GM18909 (cell line): ENCODE results near the gene PCED1B.

ENCODE experiments used
- ATAC-seq: cut with Tn5 transposase; IDR thresholded peaks from one replicate; pipeline ENCODE4 v1.9.1; 2021; ENCODE audit warnings: mild to moderate bottlenecking; ENCODE audit not compliant: unreplicated experiment, poor library complexity

PCED1B gene

GRCh38 chr12:47223031-47223847, 143.8 kb downstream of the PCED1B start:
- no peak for ATAC-seq

DNA sequence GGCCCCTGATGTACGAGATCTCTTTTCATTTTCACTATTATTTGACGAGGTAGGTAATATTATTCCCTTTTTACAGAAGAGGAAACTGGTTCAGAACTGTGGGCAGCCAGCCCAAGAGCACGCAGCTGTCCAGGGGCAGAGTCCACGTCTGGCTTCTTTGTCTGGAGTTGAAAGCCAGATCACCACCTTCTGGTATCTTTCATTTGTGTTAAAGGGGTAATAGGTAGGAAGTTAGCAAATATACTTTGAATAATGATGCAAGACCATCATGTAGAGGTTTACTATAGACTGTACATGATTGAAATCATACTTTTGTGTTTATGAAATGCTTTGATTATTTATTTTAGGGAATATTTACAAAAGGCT, 144.4 kb downstream of the PCED1B start:
- ATAC-seq, result no peak

DNA sequence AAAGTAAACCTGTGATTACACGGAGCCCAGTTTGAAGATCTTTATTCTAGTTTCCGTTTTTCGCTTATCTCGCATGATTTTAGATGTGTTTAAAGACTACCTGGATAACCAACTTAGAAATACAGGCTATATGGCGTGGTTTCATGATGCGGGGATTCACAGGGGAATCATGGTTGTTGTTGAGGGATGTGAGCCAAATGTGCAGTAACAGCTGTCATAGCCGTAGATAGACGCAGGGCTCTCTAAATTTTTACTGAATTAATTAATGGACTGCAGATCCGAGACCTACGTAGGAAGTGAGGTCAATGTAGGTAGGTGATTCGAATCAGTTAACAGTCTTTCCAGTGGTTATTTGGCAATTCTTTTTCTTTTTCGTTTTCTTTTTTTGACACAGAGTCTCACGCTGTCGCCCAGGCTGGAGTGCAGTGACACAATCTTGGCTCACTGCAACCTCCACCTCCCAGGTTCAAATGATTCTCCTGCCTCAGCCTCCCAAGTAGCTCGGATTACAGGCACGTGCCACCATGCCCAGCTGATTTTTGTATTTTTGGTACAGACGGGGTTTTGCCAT, 145.2 kb downstream of the PCED1B start:
- ATAC-seq, result no peak

DNA sequence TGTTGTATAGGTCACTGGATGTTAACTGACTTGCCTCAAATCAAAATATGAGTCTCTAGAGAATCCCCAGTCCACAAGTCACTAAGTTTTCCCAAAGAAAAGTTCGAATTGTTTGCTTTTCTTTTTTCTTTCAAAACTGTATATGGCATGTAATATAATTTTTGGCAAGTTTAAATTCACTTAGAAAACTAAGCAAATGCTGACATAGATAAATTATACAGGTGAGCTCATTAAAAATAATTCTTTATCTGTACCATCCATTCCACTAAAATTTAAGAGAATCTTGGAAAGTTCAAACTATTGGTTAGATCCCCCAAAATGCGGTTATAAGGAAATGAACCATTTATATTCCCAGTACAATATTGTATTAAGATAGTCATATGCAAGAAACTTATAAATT, 145.9 kb downstream of the PCED1B start:
- no peak for ATAC-seq

GRCh38 chr12:47226199-47226598, 146.8 kb downstream of the PCED1B start:
- no peak for ATAC-seq

DNA sequence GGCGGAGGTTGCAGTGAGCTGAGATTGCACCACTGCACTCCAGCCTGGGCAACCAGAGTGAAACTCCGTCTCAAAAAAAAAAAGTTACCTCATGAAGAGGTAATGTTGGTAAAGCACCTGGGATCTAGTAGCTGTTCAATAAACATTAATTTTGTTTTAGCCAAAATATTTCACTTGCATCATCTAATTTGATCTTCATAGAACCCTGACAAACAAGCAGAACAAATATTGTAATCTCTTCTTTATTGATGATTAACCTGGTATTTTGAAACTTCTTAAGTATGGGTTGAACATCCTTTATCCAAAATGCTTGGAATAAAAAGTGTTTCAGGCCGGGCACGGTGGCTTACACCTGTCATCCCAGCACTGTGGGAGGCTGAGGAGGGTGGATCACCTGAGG, 149.4 kb downstream of the PCED1B start:
- ATAC-seq, result no peak

GRCh38 chr12:47231456-47231855, 152.0 kb downstream of the PCED1B start:
- ATAC-seq, result no peak

DNA sequence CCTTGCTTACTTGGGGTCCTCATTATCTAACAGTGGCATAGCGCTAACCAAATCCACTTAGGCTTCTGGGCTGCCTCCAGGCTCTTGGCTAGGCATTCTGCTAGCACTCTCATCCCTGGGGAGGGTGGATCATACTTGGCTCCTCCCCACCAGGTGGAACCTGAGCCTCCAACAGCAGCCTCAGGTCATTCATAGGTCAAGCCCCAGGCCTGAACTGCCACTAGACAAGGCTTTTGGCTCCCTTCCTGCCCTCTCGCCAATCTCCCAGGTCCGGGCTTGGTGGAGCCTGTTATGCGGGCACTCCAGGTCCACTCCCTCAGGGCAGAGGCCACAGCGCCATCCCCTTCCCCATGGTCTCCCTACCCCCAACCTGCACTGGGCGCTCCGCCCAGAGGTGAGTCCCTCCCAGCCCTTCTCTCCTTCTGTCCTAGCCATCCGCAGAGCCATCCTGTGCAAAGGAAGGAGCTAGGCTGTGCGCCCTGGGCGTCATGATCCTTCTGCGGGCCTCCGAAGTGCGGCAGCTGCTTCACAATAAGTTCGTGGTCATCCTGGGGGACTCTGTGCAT, 155.2 kb downstream of the PCED1B start:
- no peak for ATAC-seq

DNA sequence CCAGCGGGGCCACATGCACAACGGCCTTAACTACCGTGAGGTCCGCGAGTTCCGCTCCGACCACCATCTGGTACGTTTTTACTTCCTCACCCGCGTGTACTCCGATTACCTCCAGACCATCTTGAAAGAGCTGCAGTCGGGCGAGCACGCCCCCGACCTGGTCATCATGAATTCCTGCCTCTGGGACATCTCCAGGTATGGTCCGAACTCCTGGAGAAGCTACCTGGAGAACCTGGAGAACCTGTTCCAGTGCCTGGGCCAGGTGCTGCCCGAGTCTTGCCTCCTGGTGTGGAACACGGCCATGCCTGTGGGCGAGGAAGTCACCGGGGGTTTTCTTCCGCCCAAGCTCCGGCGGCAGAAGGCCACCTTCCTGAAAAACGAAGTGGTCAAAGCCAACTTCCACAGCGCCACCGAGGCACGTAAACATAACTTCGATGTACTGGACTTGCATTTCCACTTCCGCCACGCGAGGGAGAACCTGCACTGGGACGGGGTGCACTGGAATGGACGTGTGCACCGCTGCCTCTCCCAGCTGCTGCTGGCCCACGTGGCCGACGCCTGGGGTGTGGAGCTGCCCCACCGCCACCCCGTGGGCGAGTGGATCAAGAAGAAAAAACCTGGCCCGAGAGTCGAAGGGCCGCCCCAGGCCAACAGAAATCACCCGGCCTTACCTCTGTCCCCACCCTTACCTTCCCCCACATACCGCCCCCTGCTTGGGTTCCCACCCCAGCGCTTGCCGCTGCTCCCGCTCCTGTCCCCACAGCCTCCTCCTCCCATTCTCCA, 156.0 kb downstream of the PCED1B start:
- ATAC-seq, result no peak

GRCh38 chr12:47236109-47236714, 156.8 kb downstream of the PCED1B start:
- ATAC-seq, result no peak

- no peak for ATAC-seq
Observed at GRCh38 chr12:47237751-47238211, 158.4 kb downstream of the PCED1B start.

DNA sequence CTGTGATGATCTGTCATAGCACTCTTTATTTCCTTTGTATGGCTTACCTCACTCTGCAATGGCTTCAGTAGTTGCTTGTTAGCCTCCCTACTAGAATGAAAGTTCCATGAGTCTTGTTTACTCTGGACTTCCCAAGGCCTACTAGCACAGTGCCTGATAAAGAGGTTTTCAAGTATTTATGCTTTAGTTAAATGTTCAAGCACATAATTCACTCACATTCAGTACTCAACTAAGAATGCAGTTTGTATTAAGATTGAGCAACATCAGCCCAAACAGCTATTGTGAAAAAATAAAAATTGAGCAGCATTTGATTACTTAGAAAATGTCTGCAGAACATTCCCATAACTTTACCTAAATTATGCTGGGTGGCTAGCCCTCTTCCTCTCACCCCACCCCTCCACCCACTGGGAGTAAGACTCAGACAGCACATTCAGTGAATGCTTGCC, 159.3 kb downstream of the PCED1B start:
- ATAC-seq, result no peak

DNA sequence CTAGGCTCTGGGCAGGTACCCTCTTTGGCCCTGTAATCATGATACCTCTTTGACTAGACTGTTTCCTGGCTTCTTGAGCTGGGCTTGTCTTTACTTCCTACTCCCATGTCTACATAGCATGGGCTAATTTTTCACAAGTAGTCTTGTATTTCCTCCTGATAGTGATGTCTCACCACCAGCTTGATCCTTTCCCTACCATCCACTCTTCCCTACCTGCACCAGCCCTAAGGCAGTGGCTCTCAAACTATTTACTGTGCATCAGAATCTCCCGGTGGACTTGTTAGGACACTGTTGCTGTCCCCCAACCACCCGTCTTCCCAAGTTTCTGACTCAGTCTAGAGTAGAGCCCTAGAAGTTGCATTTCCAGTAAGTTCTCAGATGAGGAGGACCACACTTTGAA, 163.0 kb downstream of the PCED1B start:
- ATAC-seq, result no peak

DNA sequence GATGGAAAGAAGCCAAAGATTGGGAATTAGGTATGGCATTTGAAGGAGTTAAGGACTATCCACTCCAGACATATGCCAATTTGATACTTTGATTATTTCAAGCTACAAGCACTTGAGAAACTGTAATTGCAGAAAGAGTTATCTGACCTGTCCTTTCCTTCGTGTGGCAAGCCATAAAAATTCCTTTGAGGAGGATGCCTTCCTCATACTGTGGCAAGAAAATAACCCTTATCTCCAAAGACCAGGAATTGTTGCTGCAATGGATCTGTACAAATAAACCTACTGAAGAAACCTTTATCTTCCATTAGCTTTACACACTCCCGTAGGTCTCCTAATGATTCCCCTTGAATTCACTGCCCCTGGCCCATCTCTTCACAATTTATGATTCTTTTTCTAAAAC, 165.4 kb downstream of the PCED1B start:
- ATAC-seq, result no peak

DNA sequence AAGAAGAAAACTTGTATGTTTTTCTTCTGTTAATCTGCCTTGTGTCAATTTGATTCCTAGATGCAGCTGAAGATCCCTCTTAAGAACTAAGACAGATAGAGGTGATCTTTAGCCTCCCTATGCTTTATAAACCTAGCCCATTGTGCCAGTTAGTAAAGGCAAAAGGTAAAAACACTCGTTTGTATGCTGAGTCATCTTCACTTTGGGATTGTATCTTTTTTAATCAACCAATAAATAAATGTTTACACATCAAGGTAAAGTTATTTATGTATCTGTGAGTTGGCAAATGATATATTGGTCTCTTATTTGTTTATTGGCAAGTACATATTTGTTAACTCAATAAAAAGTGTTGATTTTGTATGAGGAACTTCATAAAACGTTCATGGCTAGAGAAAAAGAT, 166.2 kb downstream of the PCED1B start:
- ATAC-seq, result no peak

GRCh38 chr12:47247418-47247817, 168.0 kb downstream of the PCED1B start:
- ATAC-seq, result no peak

GRCh38 chr12:47249082-47249481, 169.7 kb downstream of the PCED1B start:
- no peak for ATAC-seq

- ATAC-seq, result no peak
Observed at GRCh38 chr12:47249719-47250357, 170.4 kb downstream of the PCED1B start.

GRCh38 chr12:47251919-47252318, 172.5 kb downstream of the PCED1B start:
- ATAC-seq, result no peak

GRCh38 chr12:47264951-47265350, 185.5 kb downstream of the PCED1B start:
- no peak for ATAC-seq
